SKM-1 treated with dmso at 0.1 percent for 144 hours (cell line): ENCODE results near the gene TBR1.

Source experiments
- DNase-seq: peaks from one replicate; lab custom pipeline; 2025; ENCODE audit not compliant: unreplicated experiment; lab: John Stamatoyannopoulos, UW

TBR1 gene

DNA sequence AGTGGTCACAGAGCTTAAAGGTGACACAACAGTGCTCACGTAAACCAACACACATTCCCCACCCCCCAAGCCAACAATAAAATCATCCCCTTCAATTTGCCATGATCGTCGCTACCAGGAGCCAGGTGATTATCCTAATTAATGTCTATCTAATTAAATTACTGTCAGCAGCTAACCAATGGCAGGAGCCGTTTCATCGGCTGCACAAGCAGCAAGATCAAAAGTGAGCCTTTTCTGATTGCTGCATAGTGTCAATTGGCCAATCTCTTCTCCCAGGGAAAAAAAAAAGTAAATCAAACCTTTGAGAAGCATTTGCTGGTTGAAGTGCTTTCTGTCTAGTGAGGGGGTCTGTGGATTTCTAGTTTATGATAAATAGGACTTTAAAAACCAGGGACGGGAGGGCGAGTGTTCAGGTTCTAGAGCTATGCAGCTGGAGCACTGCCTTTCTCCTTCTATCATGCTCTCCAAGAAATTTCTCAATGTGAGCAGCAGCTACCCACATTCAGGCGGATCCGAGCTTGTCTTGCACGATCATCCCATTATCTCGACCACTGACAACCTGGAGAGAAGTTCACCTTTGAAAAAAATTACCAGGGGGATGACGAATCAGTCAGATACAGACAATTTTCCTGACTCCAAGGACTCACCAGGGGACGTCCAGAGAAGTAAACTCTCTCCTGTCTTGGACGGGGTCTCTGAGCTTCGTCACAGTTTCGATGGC is at the start of gene TBR1:
Gene TBR1, plus strand, starts transcription at position 311 of the 721 bp plus-strand sequence. Its CDS starts 114 bp downstream, at position 425.
- no peak for DNase-seq

GRCh38 chr2:161367675-161368074 is 48.4 kb upstream of the TBR1 start:
- DNase-seq = no peak

DNA sequence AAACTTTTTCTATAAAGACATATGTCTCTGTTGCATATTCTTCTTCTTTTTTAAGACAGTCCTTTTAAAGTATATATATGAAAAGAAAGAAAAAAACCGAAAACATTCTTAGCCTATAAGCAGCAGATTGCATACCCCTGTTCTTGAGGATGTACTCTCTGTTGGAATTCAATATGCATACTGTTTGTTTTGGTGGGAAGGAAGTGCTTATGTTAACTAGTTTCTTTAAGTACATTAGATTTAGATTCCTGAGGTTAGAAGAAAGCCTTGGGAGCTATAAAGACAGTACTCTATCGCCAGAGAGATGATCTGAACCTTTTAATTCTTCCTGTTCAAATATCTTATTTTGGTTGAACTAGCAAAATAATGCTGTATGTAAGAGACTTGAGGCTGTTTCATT is 46.8 kb upstream of the TBR1 start:
- no peak for DNase-seq

DNA sequence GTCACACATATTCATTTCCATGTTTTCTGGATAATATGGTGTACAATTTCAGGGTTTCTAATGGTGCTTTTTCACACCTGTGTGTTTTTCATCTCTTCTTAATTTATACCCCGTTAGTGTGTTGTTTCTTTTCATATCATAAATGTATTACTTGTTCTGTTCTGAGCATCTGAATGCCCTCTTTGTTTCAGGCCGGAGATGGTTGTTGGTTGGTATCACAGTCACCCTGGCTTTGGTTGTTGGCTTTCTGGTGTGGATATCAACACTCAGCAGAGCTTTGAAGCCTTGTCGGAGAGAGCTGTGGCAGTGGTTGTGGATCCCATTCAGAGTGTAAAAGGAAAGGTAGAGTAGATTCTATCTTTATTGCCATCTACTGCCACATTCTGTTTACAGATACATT is 45.1 kb upstream of the TBR1 start:
- DNase-seq = no peak

- no peak for DNase-seq
Measured at GRCh38 chr2:161371869-161372268, 44.2 kb upstream of the TBR1 start.

DNA sequence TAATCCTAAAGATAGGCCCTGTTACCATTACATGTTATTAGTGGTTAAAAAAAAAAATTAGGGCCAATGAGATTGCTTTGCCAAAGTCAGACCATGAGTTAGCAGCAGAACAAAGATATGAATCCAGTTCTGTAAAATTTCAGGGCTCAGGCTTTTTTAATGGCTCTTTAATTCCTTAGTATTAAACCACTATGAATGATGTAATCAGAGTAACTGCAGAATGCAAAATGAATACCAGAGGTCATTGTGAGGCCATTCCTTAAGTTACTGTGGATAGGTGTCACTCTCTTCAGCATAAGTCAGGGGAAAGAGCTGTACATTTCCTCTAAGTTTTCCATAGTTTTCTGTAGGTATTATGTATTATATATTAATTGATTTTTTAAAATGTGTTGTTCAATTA is 42.2 kb upstream of the TBR1 start:
- no peak for DNase-seq

DNA sequence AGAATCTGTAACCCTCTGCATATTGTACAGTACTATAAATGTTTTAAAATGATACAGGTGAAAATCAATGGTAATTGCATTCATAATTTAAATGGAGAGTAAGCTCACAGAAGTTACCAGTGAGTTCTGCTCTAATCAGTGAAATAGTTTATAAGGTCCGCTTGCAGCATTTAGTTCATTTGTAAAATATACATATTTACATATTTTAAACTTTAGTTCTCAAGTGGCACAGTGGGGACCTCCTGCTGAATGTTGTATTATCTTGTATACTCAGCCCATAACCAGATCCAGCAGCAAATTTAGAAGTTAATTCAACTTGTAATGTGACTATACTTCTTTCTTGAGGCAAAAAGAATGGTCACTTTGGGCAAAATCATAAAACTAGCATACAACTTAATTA is 41.7 kb upstream of the TBR1 start:
- DNase-seq = no peak

DNA sequence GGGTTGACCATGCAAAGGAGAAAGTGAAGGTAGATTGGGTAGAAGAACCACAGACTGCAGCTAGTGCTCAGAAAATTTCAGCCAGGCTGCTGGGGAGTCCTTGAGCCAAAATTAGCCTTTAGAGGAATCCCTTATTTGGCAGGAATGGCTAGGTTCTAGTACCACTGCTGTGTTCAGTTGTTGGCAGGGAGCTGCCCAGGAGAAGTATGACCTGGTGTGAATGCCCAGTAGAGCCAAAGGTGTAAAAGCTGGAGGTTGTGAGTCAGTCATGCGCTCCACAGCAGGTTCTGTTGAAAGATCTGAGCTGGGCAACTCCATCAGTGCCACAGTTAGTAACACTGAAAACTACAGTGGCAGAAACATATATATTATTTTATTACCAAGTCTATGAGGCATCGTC is 36.4 kb upstream of the TBR1 start:
- no peak for DNase-seq

DNA sequence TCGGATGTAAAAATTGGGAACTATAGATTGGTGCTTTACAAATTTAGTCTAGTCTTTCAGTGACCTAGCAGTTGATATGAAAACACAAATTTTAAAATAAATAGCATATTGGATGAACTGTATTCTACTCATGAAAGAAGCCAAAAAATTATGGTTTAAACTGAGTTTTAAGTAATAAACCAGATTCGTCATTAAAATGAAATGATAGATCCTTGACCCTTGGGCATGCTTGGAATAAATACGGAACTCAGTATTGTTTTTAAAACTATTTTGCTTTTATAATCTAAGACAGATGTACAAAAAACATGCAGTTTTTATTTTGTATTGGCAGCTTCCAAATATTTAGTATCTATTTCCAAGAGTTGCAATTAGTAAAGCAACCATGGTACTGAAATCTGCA is 34.6 kb upstream of the TBR1 start:
- no peak for DNase-seq

- no peak for DNase-seq
Measured at GRCh38 chr2:161382747-161383146, 33.4 kb upstream of the TBR1 start.

GRCh38 chr2:161384864-161385263 is 31.2 kb upstream of the TBR1 start:
- DNase-seq = no peak

DNA sequence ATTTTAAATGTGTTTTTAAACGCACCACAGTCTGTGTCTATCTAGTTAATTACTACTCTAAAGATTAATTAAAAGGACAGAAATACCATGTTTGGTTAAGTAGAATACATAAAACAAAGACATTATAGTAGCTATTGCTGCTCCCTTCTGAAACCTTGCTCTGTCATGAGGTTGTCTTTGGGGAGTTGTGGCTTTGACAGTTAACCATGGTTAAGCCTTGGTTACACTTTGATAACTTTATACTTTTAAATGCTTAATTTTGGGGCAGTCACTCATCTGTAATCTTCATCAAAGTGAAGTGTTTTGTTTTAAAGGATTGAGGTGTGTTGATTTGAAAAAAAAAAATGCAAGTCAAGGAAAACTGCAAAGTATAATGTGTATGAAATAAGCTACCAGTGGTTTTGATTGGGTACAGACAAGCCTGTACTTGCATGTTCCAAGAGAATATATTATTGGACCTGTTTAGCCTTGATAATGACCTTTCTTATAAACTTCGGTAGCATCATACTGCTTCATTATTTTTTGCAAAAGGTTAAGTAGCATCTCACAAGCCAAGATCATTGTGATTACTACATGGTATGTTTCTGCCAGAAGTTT is 29.8 kb upstream of the TBR1 start:
- no peak for DNase-seq

DNA sequence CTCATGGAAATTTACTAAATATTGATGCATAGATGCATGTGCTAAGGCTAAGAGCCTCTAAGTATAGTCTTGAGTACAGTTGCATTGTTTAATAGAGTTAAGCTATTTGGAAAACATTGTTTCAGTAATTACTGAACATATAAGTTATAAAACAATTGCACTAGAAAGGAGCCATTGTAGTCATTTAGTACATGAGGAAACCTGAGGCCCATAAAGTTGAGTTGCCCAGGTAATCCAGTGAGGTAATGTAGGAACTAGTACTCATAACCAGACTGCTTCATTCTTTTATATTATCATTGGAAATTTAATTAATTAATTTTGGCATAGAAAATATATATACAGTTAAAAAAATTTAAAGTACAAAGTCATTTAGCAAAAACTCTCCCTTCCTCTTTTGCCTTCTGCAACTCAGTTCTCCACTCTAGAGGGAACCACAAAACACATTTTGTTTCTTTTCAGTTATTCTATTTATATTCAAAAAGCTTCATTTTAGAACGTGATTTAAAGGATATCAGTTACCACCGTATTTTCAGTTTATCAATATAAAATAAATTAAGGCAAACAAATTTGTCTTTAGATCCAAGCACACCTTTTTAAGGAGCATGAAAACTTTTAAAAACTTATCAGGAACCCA is 27.8 kb upstream of the TBR1 start:
- no peak for DNase-seq

DNA sequence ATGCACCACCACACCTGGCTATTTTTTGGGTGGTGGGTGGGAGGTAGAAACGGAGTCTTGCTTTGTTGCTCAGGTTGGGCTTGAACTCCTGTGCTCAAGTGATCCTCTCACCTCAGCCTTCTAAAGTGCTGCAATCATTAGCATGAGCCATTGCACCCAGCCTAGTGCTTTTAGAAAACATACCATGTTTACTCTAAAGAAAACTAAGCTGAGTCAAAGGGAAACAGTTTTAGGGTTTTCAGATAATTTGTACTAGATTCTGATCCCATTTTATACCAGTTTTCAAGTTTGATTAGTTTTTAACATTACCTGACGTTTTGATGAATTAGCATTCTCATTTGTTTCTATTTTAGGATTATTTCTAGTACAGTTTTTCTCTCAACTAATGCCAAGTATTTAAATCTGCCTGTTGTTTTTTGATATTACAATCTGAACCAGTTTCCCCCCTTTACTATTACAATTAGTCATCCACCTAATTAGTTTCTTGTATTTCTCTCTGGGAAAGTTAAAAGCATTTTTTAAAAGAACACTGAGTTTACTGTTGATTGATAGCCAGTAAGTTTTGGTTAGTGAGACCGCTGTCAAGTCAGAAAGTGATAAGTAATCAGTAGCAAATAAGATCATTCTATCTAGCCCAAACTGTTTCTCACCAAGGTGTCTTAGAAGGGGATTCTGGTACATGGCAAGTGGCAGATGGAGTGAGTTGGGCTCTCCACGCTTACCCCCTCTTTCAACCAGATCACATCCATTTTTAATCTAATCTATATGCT is 24.2 kb upstream of the TBR1 start:
- no peak for DNase-seq

DNA sequence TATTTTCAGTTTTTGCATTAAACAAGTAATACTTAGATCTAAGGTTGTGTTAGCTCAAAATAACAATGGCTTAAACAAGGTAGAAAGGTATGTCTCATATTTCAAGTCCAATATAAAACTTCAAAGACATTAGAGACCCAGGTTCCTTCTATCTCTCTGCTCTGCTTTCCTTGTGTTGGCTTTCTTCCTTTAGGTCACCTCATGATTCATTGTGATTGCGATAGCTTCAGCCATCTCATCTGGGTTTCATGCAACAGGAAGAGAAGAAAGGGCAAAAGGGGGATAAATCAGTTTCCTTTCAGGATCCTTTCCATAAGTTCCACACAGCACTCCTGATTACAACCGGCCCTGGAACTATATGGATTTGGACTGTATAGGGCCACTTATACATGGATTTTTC is 16.0 kb upstream of the TBR1 start:
- DNase-seq = no peak

- no peak for DNase-seq
Measured at GRCh38 chr2:161402297-161402696, 13.8 kb upstream of the TBR1 start.

GRCh38 chr2:161406316-161406715 is 9.8 kb upstream of the TBR1 start:
- DNase-seq = no peak

GRCh38 chr2:161407597-161407996 is 8.5 kb upstream of the TBR1 start:
- no peak for DNase-seq

DNA sequence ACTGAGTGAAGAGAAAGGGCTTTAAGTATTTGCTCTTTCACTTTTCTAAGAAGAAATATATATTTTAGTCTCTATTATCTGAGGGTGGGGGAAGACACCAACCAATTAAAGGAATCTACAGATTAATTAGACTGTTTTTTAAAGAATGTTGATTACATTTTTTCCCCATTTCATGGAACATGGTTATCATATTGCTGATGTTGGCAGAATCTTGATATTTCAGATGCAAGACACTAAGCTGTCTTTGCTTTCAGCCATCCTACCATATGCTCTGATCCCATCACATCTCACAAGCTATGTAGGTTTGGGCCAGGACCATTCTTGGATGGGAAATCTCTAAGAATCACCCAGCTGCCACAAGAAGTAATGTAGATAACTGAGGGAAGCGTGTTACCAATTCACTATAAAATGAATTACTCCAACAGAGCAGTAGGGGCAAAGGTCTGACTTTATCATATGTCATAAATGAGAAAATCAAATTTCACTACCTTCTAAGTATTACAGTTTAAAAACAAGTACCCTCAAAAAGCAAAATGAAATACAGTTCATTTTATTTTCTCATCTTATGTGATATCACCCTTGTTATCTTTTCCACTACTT is 6.7 kb upstream of the TBR1 start:
- no peak for DNase-seq

DNA sequence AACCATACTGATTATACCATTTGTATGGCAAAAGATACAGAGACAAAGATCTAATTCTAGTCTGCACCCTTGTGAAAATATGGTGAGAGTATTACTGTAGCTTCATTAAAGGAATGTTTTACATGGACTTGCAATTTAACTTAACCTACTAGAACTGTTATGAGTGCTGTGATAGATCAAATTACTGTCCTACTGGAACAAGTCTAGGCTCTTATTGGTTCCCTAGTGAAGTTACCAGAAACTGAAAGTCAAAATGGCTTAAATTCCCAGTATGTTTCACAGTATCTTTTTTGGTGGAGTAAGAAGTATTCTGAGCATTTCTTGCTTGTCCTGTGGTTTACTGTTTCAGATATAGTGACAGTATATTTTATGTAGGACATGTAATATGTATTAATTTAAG is 3.8 kb upstream of the TBR1 start:
- no peak for DNase-seq
